CD4-positive, alpha-beta T cell (primary cell): ENCODE data around the gene FBXL14. TPM values are rescaled to one million over a fixed set of nuclear protein-coding genes. Genes with fewer than 3 reads are reported as not detected.

Experiments
- ATAC-seq: fragments of 200-7000 bp; cut with Tn5 transposase; one replicate; pipeline ENCODE4 v1.10.0; 2022; ENCODE audit warnings: mild to moderate bottlenecking; ENCODE audit not compliant: poor library complexity
- CTCF ChIA-PET: fragments of 350-600 bp; sonication (Branson Sonifier 250); formaldehyde crosslinking; loops from one replicate; lab custom pipeline; 2021; ENCODE audit warnings: antibody characterized with exemption, inconsistent platforms; lab: Charles Lee
- POLR2A ChIA-PET: fragments of 350-600 bp; sonication (Branson Sonifier 250); formaldehyde crosslinking; loops from one replicate; lab custom pipeline; 2021; ENCODE audit warnings: antibody characterized with exemption, inconsistent platforms; lab: Charles Lee
- DNase-seq, 14 experiments: peaks; one replicate each; pipeline ENCODE4 v3.0.0-alpha.2; 2013 to 2020; ENCODE audit warnings: mixed read lengths in 2 of 14
- H3K27ac ChIP-seq, 2 donors: one replicate each; pipeline versions ENCODE4 v1.5.1 to v1.7.0; 2013; ENCODE audit warnings: low read length in 2 of 2, low read depth in 1 of 2, mild to moderate bottlenecking in 1 of 2
- H3K27me3 ChIP-seq, 2 experiments: 1 replicate in 1 of 2; 2 replicates in 1 of 2; pipeline versions ENCODE4 v1.6.1 to v1.7.0; 2013; ENCODE audit warnings: low read length in 2 of 2, control low read depth in 1 of 2, mild to moderate bottlenecking in 1 of 2, moderate library complexity in 1 of 2; ENCODE audit not compliant: insufficient read depth in 2 of 2, control insufficient read depth in 1 of 2
- H3K36me3 ChIP-seq: one replicate; pipeline ENCODE4 v1.6.1; 2013; ENCODE audit warnings: low read length, control low read depth; ENCODE audit not compliant: insufficient read depth
- H3K4me1 ChIP-seq: one replicate; pipeline ENCODE4 v1.6.1; 2013; ENCODE audit warnings: low read length, control low read depth; ENCODE audit not compliant: insufficient read depth
- H3K4me3 ChIP-seq: one replicate; pipeline ENCODE4 v1.5.1; 2013; ENCODE audit warnings: mild to moderate bottlenecking, low read length, moderate library complexity
- H3K9me3 ChIP-seq, 2 experiments: 1 replicate in 1 of 2; 2 replicates in 1 of 2; pipeline versions ENCODE4 v1.6.1 to v1.7.0; 2013; ENCODE audit warnings: low read length in 2 of 2, mild to moderate bottlenecking in 2 of 2, control low read depth in 1 of 2, moderate library complexity in 1 of 2; ENCODE audit not compliant: control insufficient read depth in 1 of 2, insufficient read depth in 1 of 2
- H3K27ac Mint-ChIP-seq: one replicate; pipeline ENCODE4 v1.8.0; 2020; ENCODE audit warnings: mixed read lengths
- H3K27me3 Mint-ChIP-seq: one replicate; pipeline ENCODE4 v1.8.0; 2021; ENCODE audit warnings: mixed read lengths
- H3K36me3 Mint-ChIP-seq: one replicate; pipeline ENCODE4 v1.8.0; 2021; ENCODE audit warnings: low read depth, mixed read lengths
- H3K4me1 Mint-ChIP-seq: one replicate; pipeline ENCODE4 v1.8.0; 2021; ENCODE audit warnings: low read depth, mixed read lengths
- H3K4me3 Mint-ChIP-seq: one replicate; pipeline ENCODE4 v1.8.0; 2020; ENCODE audit warnings: mild to moderate bottlenecking, mixed read lengths
- H3K9me3 Mint-ChIP-seq: one replicate; pipeline ENCODE4 v1.8.0; 2020; ENCODE audit warnings: mixed read lengths
- CTCF ChIP-seq: fragments of 200-600 bp; IDR thresholded peaks from one replicate; pipeline ENCODE4 v1.8.0; 2022; ENCODE audit warnings: antibody characterized with exemption, mild to moderate bottlenecking
- intact Hi-C, 2 experiments: fragments of 100-400 bp; cut with DNase I in 1 of 2; cut with micrococcal nuclease in 1 of 2; formaldehyde crosslinking; loops; one replicate each; pipeline versions ENCODE4 v1.15.1 to v1.9.0; 2023 to 2025; cut with DNase I, micrococcal nuclease
- total RNA-seq, 174 experiments: library from RNA in 2 of 174; stranded (reverse) in 2 of 174; gene quantifications; one replicate each; pipeline ENCODE4 v1.2.3 and lab custom pipeline; 2021 to 2026

The FBXL14 gene
- total RNA-seq, 2 experiments from 2014 or later: 32.3 to 33.6 TPM

GRCh38 chr12:1553987-1554982 lies 40.1 kb downstream of the FBXL14 start:
- H3K4me1 ChIP-seq: no peaks in the 10 kb centered on the region
- H3K27me3 ChIP-seq: no peaks in the 10 kb centered on the region
- H3K4me3 ChIP-seq: no peak overlapping the region
- Mint-ChIP-seq H3K4me3 (no peak overlapping the region), H3K27ac (no peak overlapping the region), H3K27me3 (peaks cover 4% of the 10 kb centered on the region), H3K36me3 (no peaks in the 10 kb centered on the region), H3K9me3 (peaks cover 2% of the 10 kb centered on the region), H3K4me1 (no peaks in the 10 kb centered on the region)
- ChIA-PET POLR2A (no interaction called here), CTCF (no interaction called here)
- H3K9me3 ChIP-seq: no peaks in the 10 kb centered on the region
- no peaks in the 10 kb centered on the region for H3K36me3 ChIP-seq
- no peak for DNase-seq
- TF ChIP-seq CTCF: no peak
- ATAC-seq: no peak
- intact Hi-C loops: no loop called here
- no peak overlapping the region for H3K27ac ChIP-seq

GRCh38 chr12:1553536-1553935 lies 40.8 kb downstream of the FBXL14 start:
- Mint-ChIP-seq H3K4me1 (no peaks in the 10 kb centered on the region), H3K4me3 (no peak overlapping the region), H3K27me3 (peaks cover 4% of the 10 kb centered on the region), H3K36me3 (no peaks in the 10 kb centered on the region), H3K9me3 (peaks cover 2% of the 10 kb centered on the region), H3K27ac (no peak overlapping the region)
- intact Hi-C loops: no loop called here
- Histone ChIP-seq H3K27me3 (no peaks in the 10 kb centered on the region), H3K4me1 (no peaks in the 10 kb centered on the region), H3K27ac (no peak overlapping the region), H3K36me3 (no peaks in the 10 kb centered on the region), H3K4me3 (no peak overlapping the region), H3K9me3 (no peaks in the 10 kb centered on the region)
- ATAC-seq (no peak), DNase-seq (no peak)
- POLR2A ChIA-PET: interaction anchor here (0.5 kb wide), 1 partner anchor 293 kb away, joined by 3 read pairs; no protein-coding TSS in a partner anchor
- CTCF ChIA-PET: no interaction called here
- no peak for TF ChIP-seq CTCF

- no peaks in the 10 kb centered on the region for H3K9me3 ChIP-seq
- no peaks in the 10 kb centered on the region for H3K36me3 ChIP-seq
- ChIA-PET CTCF (no interaction called here), POLR2A (interaction anchor here (0.5 kb wide), 1 partner anchor 292 kb away, joined by 3 read pairs; no protein-coding TSS in a partner anchor)
- no peak for ATAC-seq
- intact Hi-C loops: no loop called here
- H3K27ac ChIP-seq: no peak overlapping the region
- DNase-seq: no peak
- no peak overlapping the region for H3K27ac Mint-ChIP-seq
- H3K4me1 ChIP-seq: no peaks in the 10 kb centered on the region
- no peak for TF ChIP-seq CTCF
- H3K36me3 Mint-ChIP-seq: no peaks in the 10 kb centered on the region
- H3K9me3 Mint-ChIP-seq: peaks cover 2% of the 10 kb centered on the region
- peaks cover 8% of the 10 kb centered on the region for H3K27me3 Mint-ChIP-seq
- H3K4me3 Mint-ChIP-seq: no peak overlapping the region
- H3K4me1 Mint-ChIP-seq: no peaks in the 10 kb centered on the region
- no peaks in the 10 kb centered on the region for H3K27me3 ChIP-seq
- no peak overlapping the region for H3K4me3 ChIP-seq
Observed at GRCh38 chr12:1552911-1553491, 41.4 kb downstream of the FBXL14 start.
